Measurements from ENCODE around the gene DLST.

DNA sequence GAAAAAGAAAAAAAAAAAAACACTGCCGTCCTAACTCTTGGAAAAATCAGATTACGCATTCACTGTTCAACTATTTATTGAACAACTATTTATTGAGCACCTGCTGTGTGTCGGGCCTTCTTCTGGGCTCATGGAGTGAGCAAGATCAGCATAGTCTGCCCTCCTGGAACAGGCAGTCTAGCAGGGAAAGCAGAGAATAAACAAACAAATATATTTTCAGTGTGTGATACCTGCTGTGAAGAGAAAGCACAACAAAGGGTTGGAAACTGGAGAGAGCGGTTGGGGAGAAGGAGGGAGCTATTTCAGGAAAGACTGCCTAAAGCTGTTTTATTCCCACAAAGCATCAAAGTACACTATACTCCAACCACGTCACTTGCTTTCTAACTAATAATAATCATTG, 16.6 kb upstream of the DLST start:
- TF ChIP-seq, protein P1, sequence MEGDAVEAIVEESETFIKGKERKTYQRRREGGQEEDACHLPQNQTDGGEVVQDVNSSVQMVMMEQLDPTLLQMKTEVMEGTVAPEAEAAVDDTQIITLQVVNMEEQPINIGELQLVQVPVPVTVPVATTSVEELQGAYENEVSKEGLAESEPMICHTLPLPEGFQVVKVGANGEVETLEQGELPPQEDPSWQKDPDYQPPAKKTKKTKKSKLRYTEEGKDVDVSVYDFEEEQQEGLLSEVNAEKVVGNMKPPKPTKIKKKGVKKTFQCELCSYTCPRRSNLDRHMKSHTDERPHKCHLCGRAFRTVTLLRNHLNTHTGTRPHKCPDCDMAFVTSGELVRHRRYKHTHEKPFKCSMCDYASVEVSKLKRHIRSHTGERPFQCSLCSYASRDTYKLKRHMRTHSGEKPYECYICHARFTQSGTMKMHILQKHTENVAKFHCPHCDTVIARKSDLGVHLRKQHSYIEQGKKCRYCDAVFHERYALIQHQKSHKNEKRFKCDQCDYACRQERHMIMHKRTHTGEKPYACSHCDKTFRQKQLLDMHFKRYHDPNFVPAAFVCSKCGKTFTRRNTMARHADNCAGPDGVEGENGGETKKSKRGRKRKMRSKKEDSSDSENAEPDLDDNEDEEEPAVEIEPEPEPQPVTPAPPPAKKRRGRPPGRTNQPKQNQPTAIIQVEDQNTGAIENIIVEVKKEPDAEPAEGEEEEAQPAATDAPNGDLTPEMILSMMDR (IDR thresholded peaks at IDR 0.05): no peak
- TF ChIP-seq POLR2A (IDR thresholded peaks at IDR 0.05): no peak
